ENCODE data around the gene PTPN12.
"Not testable (repeated sequence)": the region's sequence is repeated elsewhere in the genome, so short reads cannot be mapped to it uniquely, and the experiment has no call there.

The PTPN12 gene

GRCh38 chr7:77538281-77539212, 1.5 kb downstream of the PTPN12 start:
- DNase-seq, result peak in 1 of 5 donors; percentile 5

- DNase-seq, result no peak
Measured at GRCh38 chr7:77540402-77540822, 3.3 kb downstream of the PTPN12 start.

GRCh38 chr7:77540993-77541392, 3.9 kb downstream of the PTPN12 start:
- not testable (repeated sequence) for DNase-seq

GRCh38 chr7:77542409-77542808, 5.3 kb downstream of the PTPN12 start:
- DNase-seq, result no peak

- DNase-seq, result no peak
Measured at GRCh38 chr7:77542895-77543294, 5.8 kb downstream of the PTPN12 start.

- DNase-seq, result no peak
Measured at GRCh38 chr7:77543910-77544309, 6.8 kb downstream of the PTPN12 start.

GRCh38 chr7:77544518-77544917, 7.4 kb downstream of the PTPN12 start:
- DNase-seq, result no peak

GRCh38 chr7:77548206-77548605, 11.1 kb downstream of the PTPN12 start:
- DNase-seq, result no peak

GRCh38 chr7:77549106-77549870, 12.2 kb downstream of the PTPN12 start:
- no peak for DNase-seq

- DNase-seq, result no peak
Measured at GRCh38 chr7:77550586-77550985, 13.5 kb downstream of the PTPN12 start.

GRCh38 chr7:77553123-77553522, 16.0 kb downstream of the PTPN12 start:
- no peak for DNase-seq

- no peak for DNase-seq
Measured at GRCh38 chr7:77558284-77558967, 21.3 kb downstream of the PTPN12 start.

GRCh38 chr7:77561352-77561751, 24.3 kb downstream of the PTPN12 start:
- DNase-seq, result no peak

GRCh38 chr7:77563275-77563674, 26.2 kb downstream of the PTPN12 start:
- no peak for DNase-seq

- no peak for DNase-seq
Measured at GRCh38 chr7:77565917-77566316, 28.8 kb downstream of the PTPN12 start.

- DNase-seq, result no peak
Measured at GRCh38 chr7:77566421-77566820, 29.3 kb downstream of the PTPN12 start.

- DNase-seq, result no peak
Measured at GRCh38 chr7:77569514-77570232, 32.6 kb downstream of the PTPN12 start.

GRCh38 chr7:77570330-77571011, 33.4 kb downstream of the PTPN12 start:
- DNase-seq, result no peak

- DNase-seq, result no peak
Measured at GRCh38 chr7:77571801-77572200, 34.7 kb downstream of the PTPN12 start.

GRCh38 chr7:77575187-77575586, 38.1 kb downstream of the PTPN12 start:
- no peak for DNase-seq

GRCh38 chr7:77576856-77577255, 39.8 kb downstream of the PTPN12 start:
- no peak for DNase-seq

- no peak for DNase-seq
Measured at GRCh38 chr7:77579797-77580196, 42.7 kb downstream of the PTPN12 start.

Data from T-helper 1 cell (primary cell).